Measurements from ENCODE around the gene TBRG4.

DNA sequence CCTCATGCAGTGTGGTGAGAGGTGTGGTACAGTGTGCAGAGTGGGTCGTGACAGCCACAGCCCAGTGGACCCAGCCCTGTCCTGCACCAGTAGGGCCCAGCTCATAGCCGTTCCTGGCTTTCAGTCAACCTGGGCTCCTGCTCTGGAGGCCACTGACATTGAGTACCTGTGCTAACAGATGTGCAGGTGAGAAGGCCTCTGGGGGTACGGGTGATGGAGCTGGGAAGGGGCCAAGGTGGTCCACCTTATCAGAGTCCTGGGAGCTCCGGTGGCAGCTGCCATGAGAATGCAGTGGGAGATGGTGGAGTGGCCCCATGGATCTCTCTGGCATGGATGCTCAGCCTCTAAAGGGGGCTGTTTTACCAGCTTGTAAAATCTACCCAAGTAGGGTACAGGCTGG is 6.1 kb upstream of the TBRG4 start:
- TF ChIP-seq, protein P1, sequence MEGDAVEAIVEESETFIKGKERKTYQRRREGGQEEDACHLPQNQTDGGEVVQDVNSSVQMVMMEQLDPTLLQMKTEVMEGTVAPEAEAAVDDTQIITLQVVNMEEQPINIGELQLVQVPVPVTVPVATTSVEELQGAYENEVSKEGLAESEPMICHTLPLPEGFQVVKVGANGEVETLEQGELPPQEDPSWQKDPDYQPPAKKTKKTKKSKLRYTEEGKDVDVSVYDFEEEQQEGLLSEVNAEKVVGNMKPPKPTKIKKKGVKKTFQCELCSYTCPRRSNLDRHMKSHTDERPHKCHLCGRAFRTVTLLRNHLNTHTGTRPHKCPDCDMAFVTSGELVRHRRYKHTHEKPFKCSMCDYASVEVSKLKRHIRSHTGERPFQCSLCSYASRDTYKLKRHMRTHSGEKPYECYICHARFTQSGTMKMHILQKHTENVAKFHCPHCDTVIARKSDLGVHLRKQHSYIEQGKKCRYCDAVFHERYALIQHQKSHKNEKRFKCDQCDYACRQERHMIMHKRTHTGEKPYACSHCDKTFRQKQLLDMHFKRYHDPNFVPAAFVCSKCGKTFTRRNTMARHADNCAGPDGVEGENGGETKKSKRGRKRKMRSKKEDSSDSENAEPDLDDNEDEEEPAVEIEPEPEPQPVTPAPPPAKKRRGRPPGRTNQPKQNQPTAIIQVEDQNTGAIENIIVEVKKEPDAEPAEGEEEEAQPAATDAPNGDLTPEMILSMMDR (IDR thresholded peaks at IDR 0.05): no peak
- no peak for TF ChIP-seq ZFX (IDR thresholded peaks at IDR 0.05; ENCODE audit: borderline replicate concordance)

Measured in 22Rv1 (cell line).